IPS-18a (cell line): ENCODE data around the gene UQCRHL.
"Not testable (repeated sequence)": the region's sequence is repeated elsewhere in the genome, so short reads cannot be mapped to it uniquely, and the experiment has no call there.

Experiments
- H3K27ac ChIP-seq: one replicate; pipeline ENCODE4 v1.5.1; 2013; ENCODE audit warnings: low read length
- H3K27me3 ChIP-seq: one replicate; pipeline ENCODE4 v1.6.1; 2013; ENCODE audit warnings: mild to moderate bottlenecking, low read length; ENCODE audit not compliant: control insufficient read depth, insufficient read depth
- H3K36me3 ChIP-seq: one replicate; pipeline ENCODE4 v1.6.1; 2013; ENCODE audit warnings: low read depth, low read length; ENCODE audit not compliant: control insufficient read depth
- H3K4me1 ChIP-seq: one replicate; pipeline ENCODE4 v1.6.1; 2013; ENCODE audit warnings: low read depth, low read length; ENCODE audit not compliant: control insufficient read depth
- H3K4me3 ChIP-seq: one replicate; pipeline ENCODE4 v1.5.1; 2013; ENCODE audit warnings: low read length
- H3K9ac ChIP-seq: one replicate; pipeline ENCODE4 v1.6.1; 2013; ENCODE audit warnings: mild to moderate bottlenecking, low read length, moderate library complexity
- H3K9me3 ChIP-seq: one replicate; pipeline ENCODE4 v1.6.1; 2013; ENCODE audit warnings: low read depth, low read length; ENCODE audit not compliant: control insufficient read depth

Gene UQCRHL

DNA sequence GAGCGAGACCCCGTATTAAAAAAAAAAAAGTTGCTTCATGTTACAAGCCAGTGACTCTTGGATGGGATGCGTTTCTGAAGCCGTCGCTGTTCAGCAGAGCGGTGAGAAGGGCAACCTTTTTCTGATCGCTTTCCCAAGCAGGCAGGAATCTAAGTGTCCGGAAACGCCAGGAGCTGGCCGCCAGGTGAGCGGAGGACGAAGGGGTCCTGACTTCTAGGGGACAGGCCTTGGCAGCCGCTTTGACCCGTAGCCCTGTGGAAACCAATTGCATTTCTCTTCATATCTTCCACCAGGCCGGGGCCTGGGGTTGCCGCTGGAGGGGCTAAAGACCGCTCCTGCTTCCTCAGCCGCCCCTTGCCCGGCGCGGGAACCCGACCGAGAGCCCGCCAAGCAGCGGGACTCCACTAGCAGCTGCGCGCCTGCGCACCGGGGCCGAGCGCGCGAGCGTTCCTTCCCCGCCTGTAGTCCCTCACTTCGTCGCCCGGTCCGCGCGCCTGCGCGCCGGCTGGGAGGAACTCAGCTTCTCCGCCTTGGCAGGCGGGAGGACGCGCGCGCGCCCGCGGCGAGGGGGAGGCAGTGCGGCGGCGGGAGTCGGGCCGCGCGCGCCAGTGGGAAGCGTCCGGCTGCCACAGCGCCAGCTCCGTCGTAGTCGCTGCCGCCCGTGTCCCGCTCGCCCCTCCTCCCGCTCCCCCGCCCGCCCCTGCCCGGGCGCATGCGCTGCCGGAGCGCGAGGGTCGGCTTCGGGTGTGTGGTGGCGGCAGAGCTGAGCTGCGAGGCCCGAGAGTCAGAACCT is 39.8 kb upstream of the UQCRHL start, which contains the start of gene SPEN:
Gene SPEN, plus strand, starts transcription at position 608 of the 793 bp plus-strand sequence. CDS start 361 bp downstream, outside the sequence.
- Histone ChIP-seq H3K9ac (peak within 1 kb of the TSS; percentile 99), H3K27me3 (no peaks in the 10 kb centered on the region), H3K9me3 (no peaks in the 10 kb centered on the region), H3K4me3 (peak within 1 kb of the TSS; percentile 99), H3K4me1 (peaks cover 26% of the 10 kb centered on the region), H3K27ac (peak within 1 kb of the TSS; percentile 62), H3K36me3 (no peaks in the 10 kb centered on the region)

DNA sequence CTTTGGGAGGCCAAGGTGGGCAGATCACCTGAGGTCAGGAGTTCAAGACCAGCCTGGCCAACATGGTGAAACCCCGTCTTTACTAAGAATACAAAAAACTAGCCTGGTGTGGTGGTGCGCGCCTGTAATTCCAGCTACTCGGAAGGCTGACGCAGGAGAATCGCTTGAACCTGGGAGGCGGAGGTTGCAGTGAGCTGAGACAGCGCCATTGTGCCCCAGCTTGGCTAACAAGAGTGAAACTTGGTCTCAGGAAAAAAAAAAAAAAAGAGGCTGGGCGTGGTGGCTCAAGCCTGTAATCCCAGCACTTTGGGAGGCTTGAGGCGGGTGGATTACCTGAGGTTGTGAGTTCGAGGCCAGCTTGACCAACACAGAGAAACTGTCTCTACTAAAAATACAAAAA is 38.6 kb upstream of the UQCRHL start:
- H3K9me3 ChIP-seq, H3K4me3 ChIP-seq, H3K36me3 ChIP-seq, H3K27me3 ChIP-seq, H3K27ac ChIP-seq, H3K9ac ChIP-seq: not testable (repeated sequence)
- H3K4me1 ChIP-seq: peaks cover 15% of the 10 kb centered on the region

DNA sequence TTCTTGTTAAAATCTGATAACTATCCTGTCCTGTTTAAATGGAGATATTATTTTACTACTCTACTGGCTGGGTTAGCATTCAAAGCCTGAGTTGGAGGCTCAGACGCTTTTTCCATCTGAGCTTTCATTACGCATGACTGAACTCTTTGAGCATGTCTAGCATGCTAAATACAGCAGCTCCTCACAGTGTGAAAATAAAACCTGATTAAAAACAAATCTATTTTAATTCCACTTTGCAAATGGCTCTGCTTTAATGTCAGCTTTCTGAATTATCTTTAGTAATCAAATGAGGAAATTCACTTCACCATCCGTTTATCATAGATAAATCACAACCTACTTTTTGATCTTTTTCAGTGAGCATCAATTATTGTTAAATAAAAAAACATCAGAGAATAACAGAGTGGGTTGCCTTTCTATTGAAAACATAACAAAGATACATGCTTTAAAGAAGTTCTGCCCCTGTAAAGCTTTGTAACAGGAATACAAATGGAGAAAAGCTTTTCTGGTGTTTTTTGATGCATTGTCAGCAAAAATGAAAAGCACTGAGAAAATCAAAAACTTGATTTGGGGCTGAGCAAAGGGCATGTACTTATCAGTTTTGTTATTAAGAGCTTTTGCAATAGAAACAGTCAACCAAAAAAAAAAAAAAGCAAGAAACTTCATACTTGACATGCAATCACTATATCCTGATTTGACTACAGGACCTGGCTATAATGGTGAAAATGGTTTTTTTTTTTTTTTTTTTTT is 36.5 kb upstream of the UQCRHL start:
- Histone ChIP-seq H3K9me3 (no peaks in the 10 kb centered on the region), H3K4me1 (no peaks in the 10 kb centered on the region), H3K36me3 (no peaks in the 10 kb centered on the region), H3K9ac (no peak overlapping the region), H3K27me3 (no peaks in the 10 kb centered on the region), H3K4me3 (no peak overlapping the region), H3K27ac (no peak overlapping the region)

DNA sequence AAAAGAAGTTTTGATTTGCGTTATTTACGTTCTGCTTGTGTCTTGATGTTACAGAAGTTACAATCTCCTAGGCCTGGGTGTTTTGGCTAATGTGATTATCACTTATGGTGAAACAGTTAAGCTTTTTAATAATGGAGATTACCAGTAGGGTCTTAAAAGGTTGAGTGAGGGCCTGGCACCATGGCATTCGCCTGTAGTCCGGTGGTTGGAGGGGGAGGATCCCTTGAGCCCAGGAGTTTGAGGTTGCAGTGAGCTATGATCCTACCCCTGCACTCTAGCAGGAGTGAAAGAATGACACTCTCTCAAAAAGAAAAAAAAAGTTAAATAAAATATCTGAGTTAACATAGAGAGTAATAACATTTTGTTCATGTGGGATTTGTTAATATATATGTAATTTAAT is 31.3 kb upstream of the UQCRHL start:
- Histone ChIP-seq H3K4me3 (no peak overlapping the region), H3K9ac (no peak overlapping the region), H3K27me3 (no peaks in the 10 kb centered on the region), H3K9me3 (no peaks in the 10 kb centered on the region), H3K4me1 (no peaks in the 10 kb centered on the region), H3K27ac (no peak overlapping the region), H3K36me3 (no peaks in the 10 kb centered on the region)

DNA sequence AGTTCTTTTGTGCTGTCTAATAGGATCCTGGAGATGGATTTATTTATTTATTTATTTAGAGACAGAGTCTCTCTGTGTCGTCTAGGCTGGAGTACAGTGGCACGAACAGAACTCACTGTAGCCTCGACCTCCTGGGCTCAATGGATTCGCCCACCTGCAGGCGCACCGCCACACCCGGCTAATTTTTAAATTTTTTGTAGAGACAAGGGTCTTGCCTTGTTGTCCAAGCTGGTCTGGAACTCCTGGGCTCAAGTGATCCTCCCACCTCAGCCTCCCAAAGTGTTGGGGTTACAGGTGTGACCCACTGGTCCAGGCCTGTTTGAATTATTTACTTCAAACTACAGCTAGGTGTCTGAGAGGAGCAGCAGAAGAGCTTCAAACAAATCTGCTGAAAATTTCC is 30.5 kb upstream of the UQCRHL start:
- no peaks in the 10 kb centered on the region for H3K9me3 ChIP-seq
- no peaks in the 10 kb centered on the region for H3K4me1 ChIP-seq
- H3K9ac ChIP-seq: no peak overlapping the region
- no peaks in the 10 kb centered on the region for H3K27me3 ChIP-seq
- no peak overlapping the region for H3K27ac ChIP-seq
- H3K36me3 ChIP-seq: no peaks in the 10 kb centered on the region
- H3K4me3 ChIP-seq: no peak overlapping the region

DNA sequence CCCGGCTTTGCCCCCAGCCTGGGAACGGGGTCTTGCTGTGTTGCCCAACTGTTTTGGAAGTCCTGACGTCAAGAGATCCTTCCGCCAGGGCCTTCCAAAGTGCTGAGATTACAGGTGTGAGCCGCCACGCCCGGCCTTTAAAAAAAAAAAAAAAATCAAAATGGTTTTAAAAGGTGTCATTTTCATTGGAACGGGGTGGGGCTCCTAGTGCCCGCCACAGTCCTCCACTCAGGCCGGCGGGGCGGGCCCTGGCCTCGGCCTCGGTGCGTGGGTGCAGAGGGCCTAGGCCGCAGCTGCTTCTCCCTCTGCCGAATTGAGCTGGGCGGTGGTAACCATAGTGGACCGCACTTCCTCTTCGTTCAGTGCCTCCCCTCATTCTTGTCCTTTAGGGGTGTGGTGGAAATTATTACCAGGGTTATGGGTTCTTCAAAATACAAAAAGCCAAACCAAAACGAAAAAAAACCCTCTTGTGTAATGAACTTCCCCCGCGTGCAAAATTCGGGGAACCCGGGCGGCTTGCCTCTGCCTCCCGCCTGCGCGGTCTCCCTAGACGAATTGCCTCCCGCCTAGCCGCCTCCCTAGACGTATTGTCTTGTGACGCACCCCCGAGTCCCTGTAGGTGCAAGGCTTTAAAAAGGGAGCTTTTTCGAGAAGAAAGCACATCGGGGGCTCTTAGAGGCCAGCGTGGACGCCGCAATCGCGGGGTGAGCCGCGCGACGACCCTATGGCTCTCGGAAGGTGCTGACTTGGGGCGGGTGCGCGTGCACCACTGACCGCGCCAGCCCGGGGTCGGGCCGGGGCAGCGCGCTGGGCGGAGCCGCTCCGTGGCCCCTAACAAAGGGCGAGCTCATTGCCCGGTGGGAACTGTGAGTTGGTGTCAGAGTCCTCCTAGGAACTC is 29.6 kb upstream of the UQCRHL start:
- Histone ChIP-seq H3K36me3 (no peaks in the 10 kb centered on the region), H3K27ac (no peak overlapping the region), H3K27me3 (no peaks in the 10 kb centered on the region), H3K4me3 (no peak overlapping the region), H3K9ac (no peak overlapping the region), H3K4me1 (peaks cover under 1% of the 10 kb centered on the region), H3K9me3 (no peaks in the 10 kb centered on the region)

DNA sequence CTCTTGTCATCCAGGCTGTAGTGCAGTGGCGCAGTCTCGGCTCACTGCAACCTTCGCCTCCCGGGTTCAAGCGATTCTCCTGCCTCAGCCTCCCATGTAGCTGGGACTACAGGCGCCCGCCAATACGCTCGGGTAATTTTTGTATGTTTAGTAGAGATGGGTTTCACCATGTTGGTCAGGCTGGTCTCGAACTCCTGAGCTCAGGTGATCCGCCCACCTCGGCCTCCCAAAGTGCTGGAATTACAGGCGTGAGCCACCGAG is 29.0 kb upstream of the UQCRHL start:
- peak overlapping the region; percentile 94 for H3K4me3 ChIP-seq
- not testable (repeated sequence) for H3K36me3 ChIP-seq, H3K9me3 ChIP-seq, H3K27me3 ChIP-seq, H3K27ac ChIP-seq, H3K4me1 ChIP-seq
- peak overlapping the region; percentile 99 for H3K9ac ChIP-seq

DNA sequence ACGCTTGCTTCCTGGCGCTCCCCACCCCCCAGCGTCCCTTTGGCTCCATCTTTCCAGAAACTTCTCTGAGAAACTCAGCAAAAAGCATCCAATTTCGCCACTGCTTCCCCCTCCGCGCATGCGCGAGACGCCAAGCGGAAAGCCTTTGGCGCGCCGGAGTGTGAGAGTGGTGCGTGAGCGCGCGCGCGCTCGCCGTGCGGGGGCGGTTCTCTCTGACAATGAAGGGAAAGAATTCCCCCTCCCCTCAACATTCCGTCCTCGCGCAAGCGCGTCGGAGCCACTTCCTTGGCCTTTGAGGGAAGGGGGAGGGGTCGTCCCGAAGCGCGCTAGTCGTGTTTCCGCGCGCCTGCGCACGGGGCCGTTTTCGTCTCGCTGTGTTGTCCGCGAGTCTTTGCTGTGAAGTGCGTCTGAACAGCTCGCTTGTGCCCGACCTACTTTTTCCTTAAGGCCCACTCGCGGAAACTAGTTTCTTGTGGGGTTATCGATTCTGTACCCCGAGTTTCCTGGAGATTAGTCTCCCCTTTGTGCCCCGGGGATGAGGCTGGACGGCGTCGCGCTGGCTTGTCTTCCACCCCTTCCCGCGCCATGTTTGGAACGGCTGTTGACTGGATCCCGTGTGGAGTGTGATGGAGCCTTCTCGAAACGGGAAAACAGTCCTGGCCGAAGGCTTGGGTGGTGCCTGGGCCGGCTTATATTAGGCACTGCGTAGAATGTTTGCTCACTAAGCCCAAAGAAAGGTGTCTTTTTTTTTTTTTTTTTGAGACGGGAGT is 28.5 kb upstream of the UQCRHL start:
- Histone ChIP-seq H3K9ac (peak overlapping the region; percentile 99), H3K4me3 (peak overlapping the region; percentile 94), H3K4me1 (peaks cover 5% of the 10 kb centered on the region), H3K9me3 (no peaks in the 10 kb centered on the region), H3K27me3 (no peaks in the 10 kb centered on the region), H3K36me3 (peaks cover 3% of the 10 kb centered on the region), H3K27ac (peak overlapping the region; percentile 93)

DNA sequence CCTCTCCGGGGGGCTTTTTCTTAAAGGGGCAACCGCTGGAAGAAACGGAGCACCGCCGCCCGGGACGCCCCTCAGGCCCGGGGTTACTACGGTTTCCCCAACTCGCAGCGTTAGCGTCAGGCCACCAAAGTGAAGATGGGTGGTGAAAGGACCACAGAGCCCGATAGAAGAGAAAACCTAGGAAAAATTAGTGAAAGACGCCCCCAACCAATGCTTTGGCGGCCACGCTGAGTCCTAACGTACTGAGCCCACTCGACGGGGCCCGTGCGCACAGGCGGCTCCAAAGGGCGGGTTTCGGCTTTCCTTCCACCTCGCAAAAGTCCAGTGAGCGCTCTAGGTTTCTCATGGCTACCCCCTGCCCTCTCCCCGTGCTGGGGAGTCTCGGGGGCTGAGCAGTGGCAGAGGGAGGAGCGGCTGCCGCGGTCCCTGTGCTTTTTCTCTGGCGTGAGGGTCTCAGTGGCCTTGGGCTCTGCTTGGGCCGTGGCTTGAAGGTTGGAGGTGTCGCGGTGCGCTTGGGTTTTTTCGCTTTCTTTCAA is 27.8 kb upstream of the UQCRHL start:
- Histone ChIP-seq H3K9ac (peak overlapping the region; percentile 99), H3K4me3 (peak overlapping the region; percentile 94), H3K9me3 (no peaks in the 10 kb centered on the region), H3K27me3 (no peaks in the 10 kb centered on the region), H3K36me3 (peaks cover 3% of the 10 kb centered on the region), H3K27ac (peak overlapping the region; percentile 93), H3K4me1 (peaks cover 10% of the 10 kb centered on the region)

DNA sequence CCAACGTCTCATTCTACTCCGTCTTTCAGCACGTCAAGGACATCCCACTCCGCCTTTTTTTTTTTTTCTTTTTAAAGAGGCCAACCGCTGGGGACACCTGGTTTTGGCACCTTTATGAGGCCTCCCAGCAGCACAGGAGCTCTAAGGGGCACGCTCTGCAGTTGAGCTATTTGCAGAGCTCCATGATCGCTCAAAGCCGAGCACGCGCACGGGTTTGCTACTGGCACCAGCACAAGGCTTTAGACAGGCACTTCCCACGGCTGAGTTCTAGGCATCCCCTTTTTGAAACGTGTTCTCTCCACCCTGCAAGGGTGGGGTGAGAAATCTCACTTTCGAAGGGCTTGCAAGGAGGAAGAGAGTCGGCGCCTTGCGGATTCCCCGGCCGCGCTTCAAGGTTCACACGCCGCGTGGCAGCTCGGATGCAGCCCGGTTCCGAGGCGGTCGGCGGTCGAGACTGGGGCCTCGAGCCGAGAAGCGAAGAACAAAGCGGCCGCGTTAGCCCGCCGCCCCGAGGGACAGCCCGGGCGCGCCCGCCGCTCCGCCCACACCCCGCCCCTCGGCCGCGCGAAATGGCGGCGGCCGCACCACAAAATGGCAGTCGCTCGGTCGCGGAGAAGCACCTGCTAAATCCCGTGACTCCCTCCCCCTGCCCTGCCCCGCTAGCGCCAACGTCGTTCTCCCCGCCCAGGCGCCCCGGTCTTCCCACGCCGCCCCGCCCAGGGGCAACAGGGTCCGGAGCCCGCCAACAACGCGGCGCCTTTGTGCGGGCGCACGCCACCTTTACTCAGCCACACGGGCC is 27.2 kb upstream of the UQCRHL start:
- Histone ChIP-seq H3K36me3 (peaks cover 3% of the 10 kb centered on the region), H3K4me1 (peaks cover 17% of the 10 kb centered on the region), H3K27ac (peak overlapping the region; percentile 99), H3K4me3 (peak overlapping the region; percentile 94), H3K27me3 (no peaks in the 10 kb centered on the region), H3K9me3 (no peaks in the 10 kb centered on the region), H3K9ac (peak overlapping the region; percentile 99)
